Sigmoid colon (tissue), 7 donors: ENCODE data around the gene SIPA1L3. TPM values are rescaled to one million over a fixed set of nuclear protein-coding genes. Genes with fewer than 3 reads are reported as not detected.

ENCODE experiments used
- DNase-seq: peaks from one replicate; pipeline ENCODE4 v3.0.0-alpha.2; 2019
- H3K27ac ChIP-seq, 4 donors: fragments of 200-600 bp; sonication (generic); one replicate each; pipeline ENCODE4 v1.5.1; 2016 to 2019; ENCODE audit warnings: mild to moderate bottlenecking in 1 of 4
- H3K27me3 ChIP-seq, 3 donors: fragments of 200-600 bp; sonication (generic); one replicate each; pipeline ENCODE4 v1.5.1; 2019; ENCODE audit warnings: mild to moderate bottlenecking in 1 of 3
- H3K36me3 ChIP-seq, 4 donors: fragments of 200-600 bp; sonication (generic); one replicate each; pipeline ENCODE4 v1.5.1; 2016 to 2019
- H3K4me1 ChIP-seq, 4 donors: fragments of 200-600 bp; sonication (generic); one replicate each; pipeline ENCODE4 v1.5.1; 2017 to 2019
- H3K4me3 ChIP-seq, 4 donors: fragments of 200-600 bp; sonication (generic); one replicate each; pipeline ENCODE4 v1.5.1; 2017 to 2019; ENCODE audit warnings: mild to moderate bottlenecking in 2 of 4, moderate library complexity in 1 of 4
- H3K9me3 ChIP-seq, 4 donors: fragments of 200-600 bp in 3 of 4; sonication (generic) in 3 of 4; one replicate each; pipeline versions ENCODE4 v1.5.1 to v1.6.1; 2013 to 2019
- CTCF ChIP-seq, 4 experiments: fragments of 450-650 bp in 3 of 4; fragments of 200-600 bp in 1 of 4; IDR thresholded peaks; one replicate each; pipeline ENCODE4 v1.5.1; 2016 to 2019; ENCODE audit warnings: antibody characterized with exemption in 4 of 4, mild to moderate bottlenecking in 3 of 4, moderate library complexity in 2 of 4
- EP300 ChIP-seq, 4 donors: sonication (generic); formaldehyde crosslinking; IDR thresholded peaks; one replicate each; pipeline ENCODE4 v1.6.1; 2017; ENCODE audit warnings: antibody characterized with exemption in 4 of 4
- POLR2A ChIP-seq, 2 donors: fragments of 450-650 bp; IDR thresholded peaks; one replicate each; pipeline ENCODE4 v1.6.1; 2016; ENCODE audit warnings: antibody characterized with exemption in 2 of 2, mild to moderate bottlenecking in 2 of 2, moderate library complexity in 2 of 2
- POLR2AphosphoS5 ChIP-seq, 4 donors: sonication (generic); formaldehyde crosslinking; IDR thresholded peaks; one replicate each; pipeline ENCODE4 v1.6.1; 2017; ENCODE audit warnings: antibody characterized with exemption in 4 of 4
- WGBS, 2 donors: extraction: QIAGEN DNeasy Blood & Tissue Kit; methylation state at CpG; one replicate each; pipeline ENCODE4 v1.1.7; 2013; 5-methylcytosine and 5-hydroxymethylcytosine counted together
- intact Hi-C: fragments of 100-400 bp; cut with DNase I; formaldehyde crosslinking; loops from one replicate; pipeline ENCODE4 v1.15.1; 2023
- polyA plus RNA-seq, 3 donors: library from polyadenylated mRNA; stranded (reverse); fragments of 200-250 nt; gene quantifications; one replicate each; pipeline ENCODE4 v1.2.3, GENCODE V29; 2013
- total RNA-seq, 4 donors: library from RNA; depleted of rRNA; stranded (reverse); fragments of >200 nt; gene quantifications; one replicate each; pipeline ENCODE4 v1.1.0, GENCODE V29; 2016
- donor health status: healthy with polysubstance abuse.
- donor health status: Bipolar disorder and iron deficiency.
- donor health status: healthy.

The SIPA1L3 gene
- total and polyA plus RNA-seq, 7 donors, result 7.7 to 47.9 (median 9.9) TPM

GRCh38 chr19:37872383-37872782 lies 34.6 kb upstream of the SIPA1L3 start:
- DNase-seq, result no peak
- Histone ChIP-seq H3K27ac (no peak overlapping the region), H3K4me1 (no peaks in the 10 kb centered on the region), H3K36me3 (no peaks in the 10 kb centered on the region), H3K4me3 (no peak overlapping the region), H3K27me3 (no peaks in the 10 kb centered on the region), H3K9me3 (peaks cover 0 to 4% (median 0%) of the 10 kb centered on the region in 4 donors)
- no peak for TF ChIP-seq EP300 (IDR thresholded peaks at IDR 0.05)
- TF ChIP-seq POLR2A (IDR thresholded peaks at IDR 0.05), result no peak
- TF ChIP-seq CTCF (IDR thresholded peaks at IDR 0.05), result no peak
- TF ChIP-seq POLR2AphosphoS5 (IDR thresholded peaks at IDR 0.05), result no peak
- intact Hi-C loops, result no loop called here
- WGBS, 2 donors, result 69 to 86% methylated on average over 5 of the region's 5 CpGs

- H3K4me1 ChIP-seq, result no peaks in the 10 kb centered on the region
- no peak overlapping the region for H3K4me3 ChIP-seq
- no peak overlapping the region for H3K27ac ChIP-seq
- TF ChIP-seq POLR2AphosphoS5 (IDR thresholded peaks at IDR 0.05) (no peak), CTCF (IDR thresholded peaks at IDR 0.05) (no peak), EP300 (IDR thresholded peaks at IDR 0.05) (no peak), POLR2A (IDR thresholded peaks at IDR 0.05) (no peak)
- no peak for DNase-seq
- no peaks in the 10 kb centered on the region for H3K36me3 ChIP-seq
- 39 to 60% methylated on average over 3 of the region's 3 CpGs for WGBS, 2 donors
- H3K9me3 ChIP-seq, result peaks cover 0 to 4% (median 0%) of the 10 kb centered on the region in 4 donors
- intact Hi-C loops, result no loop called here
- H3K27me3 ChIP-seq, result no peaks in the 10 kb centered on the region
These were observed 32.2 kb upstream of the SIPA1L3 start for GRCh38 chr19:37874784-37875183.

- 54 to 62% methylated on average over 2 of the region's 2 CpGs for WGBS, 2 donors
- Histone ChIP-seq H3K27me3 (no peaks in the 10 kb centered on the region), H3K9me3 (no peaks in the 10 kb centered on the region), H3K4me1 (no peaks in the 10 kb centered on the region), H3K4me3 (no peak overlapping the region), H3K36me3 (no peaks in the 10 kb centered on the region), H3K27ac (no peak overlapping the region)
- intact Hi-C loops, result no loop called here
- TF ChIP-seq CTCF (IDR thresholded peaks at IDR 0.05) (no peak), POLR2A (IDR thresholded peaks at IDR 0.05) (no peak), POLR2AphosphoS5 (IDR thresholded peaks at IDR 0.05) (no peak), EP300 (IDR thresholded peaks at IDR 0.05) (no peak)
- no peak for DNase-seq
These were observed 31.0 kb upstream of the SIPA1L3 start for GRCh38 chr19:37876032-37876431.

- WGBS, 2 donors, result 90 to 94% methylated on average over 3 of the region's 3 CpGs
- H3K4me1 ChIP-seq, result no peaks in the 10 kb centered on the region
- H3K27ac ChIP-seq, result no peak overlapping the region
- H3K36me3 ChIP-seq, result no peaks in the 10 kb centered on the region
- TF ChIP-seq POLR2AphosphoS5 (IDR thresholded peaks at IDR 0.05), result no peak
- TF ChIP-seq POLR2A (IDR thresholded peaks at IDR 0.05), result no peak
- no peak for TF ChIP-seq CTCF (IDR thresholded peaks at IDR 0.05)
- no peak for TF ChIP-seq EP300 (IDR thresholded peaks at IDR 0.05)
- H3K4me3 ChIP-seq, result no peak overlapping the region
- DNase-seq, result no peak
- intact Hi-C loops, result no loop called here
- H3K27me3 ChIP-seq, result no peaks in the 10 kb centered on the region
- H3K9me3 ChIP-seq, result peaks cover 3 to 6% (median 6%) of the 10 kb centered on the region in 4 donors
These were observed 29.9 kb upstream of the SIPA1L3 start for GRCh38 chr19:37877147-37877546.

- WGBS, 2 donors, result 91 to 97% methylated on average over 1 of the region's 1 CpG
- no peak overlapping the region for H3K27ac ChIP-seq
- no peaks in the 10 kb centered on the region for H3K27me3 ChIP-seq
- H3K36me3 ChIP-seq, result no peaks in the 10 kb centered on the region
- DNase-seq, result no peak
- TF ChIP-seq POLR2AphosphoS5 (IDR thresholded peaks at IDR 0.05) (no peak), EP300 (IDR thresholded peaks at IDR 0.05) (no peak), POLR2A (IDR thresholded peaks at IDR 0.05) (no peak), CTCF (IDR thresholded peaks at IDR 0.05) (no peak)
- intact Hi-C loops, result no loop called here
- no peak overlapping the region for H3K4me3 ChIP-seq
- H3K9me3 ChIP-seq, result peaks cover 6 to 21% (median 8%) of the 10 kb centered on the region in 4 donors
- H3K4me1 ChIP-seq, result no peaks in the 10 kb centered on the region
These were observed 21.6 kb upstream of the SIPA1L3 start for GRCh38 chr19:37885392-37885791.
